ENCODE data around the gene STK25.

The STK25 gene

GRCh38 chr2:241539616-241540374 lies 31.4 kb upstream of the STK25 start:
- H3K4me3 ChIP-seq (ENCODE audit: low read depth, low read length) = no peak overlapping the region
- DNase-seq (ENCODE audit: low read depth) = no peak
- TF ChIP-seq CTCF (IDR thresholded peaks at IDR 0.05; ENCODE audit: insufficient read depth, low read depth, low read length, missing control alignments) = no peak

DNA sequence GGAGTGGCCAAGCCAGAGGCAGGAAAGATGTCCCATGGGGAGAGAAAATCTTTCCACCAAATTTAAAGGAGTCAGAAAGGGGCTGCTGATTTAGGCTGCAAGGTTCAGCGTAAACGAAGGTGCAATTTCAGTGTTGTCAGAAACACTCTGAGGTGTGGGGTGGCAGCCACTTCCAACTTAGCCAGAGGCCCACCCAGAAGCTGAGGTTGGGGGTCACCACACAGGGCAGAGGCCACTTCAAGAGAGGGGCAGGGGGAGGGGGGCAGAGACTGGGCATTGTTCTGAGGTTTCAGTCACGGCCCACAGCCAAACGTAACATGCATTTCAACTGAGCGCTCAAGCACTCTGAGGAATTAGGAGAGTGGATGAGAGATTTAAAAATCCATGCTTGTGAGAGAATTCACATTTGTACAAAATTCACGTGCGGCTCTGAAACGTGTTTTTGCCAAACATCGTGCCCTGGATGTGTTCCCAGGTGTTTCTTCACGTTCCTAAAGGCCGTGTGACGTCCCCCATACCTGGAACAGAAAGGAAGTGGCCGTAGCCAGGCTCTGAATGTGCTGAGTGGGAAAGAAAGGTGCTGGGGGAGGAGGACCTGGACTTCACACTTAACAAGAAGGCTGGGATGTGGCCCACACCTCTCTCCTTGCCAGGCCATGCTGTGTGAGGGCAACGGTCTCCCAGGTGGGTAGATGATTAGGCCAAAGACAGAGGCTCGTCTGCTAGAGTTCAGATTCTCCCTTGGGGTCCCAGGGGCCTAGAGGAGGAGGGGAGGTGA lies 30.6 kb upstream of the STK25 start:
- no peak for DNase-seq (ENCODE audit: low read depth)
- TF ChIP-seq CTCF (IDR thresholded peaks at IDR 0.05; ENCODE audit: insufficient read depth, low read depth, low read length, missing control alignments) = no peak
- H3K4me3 ChIP-seq (ENCODE audit: low read depth, low read length) = no peak overlapping the region

- no peak for TF ChIP-seq CTCF (IDR thresholded peaks at IDR 0.05; ENCODE audit: insufficient read depth, low read depth, low read length, missing control alignments)
- no peak overlapping the region for H3K4me3 ChIP-seq (ENCODE audit: low read depth, low read length)
- no peak for DNase-seq (ENCODE audit: low read depth)
Observed at GRCh38 chr2:241535871-241536655, 27.7 kb upstream of the STK25 start.

- no peak for TF ChIP-seq CTCF (IDR thresholded peaks at IDR 0.05; ENCODE audit: insufficient read depth, low read depth, low read length, missing control alignments)
- H3K4me3 ChIP-seq (ENCODE audit: low read depth, low read length) = no peak overlapping the region
- no peak for DNase-seq (ENCODE audit: low read depth)
Observed at GRCh38 chr2:241534701-241535375, 26.5 kb upstream of the STK25 start.

GRCh38 chr2:241534293-241534692 lies 25.9 kb upstream of the STK25 start:
- DNase-seq (ENCODE audit: low read depth) = no peak
- H3K4me3 ChIP-seq (ENCODE audit: low read depth, low read length) = no peak overlapping the region
- TF ChIP-seq CTCF (IDR thresholded peaks at IDR 0.05; ENCODE audit: insufficient read depth, low read depth, low read length, missing control alignments) = no peak

All from GM12865 (cell line).